Measurements from ENCODE around the gene LZTS3. TPM values are rescaled to one million over a fixed set of nuclear protein-coding genes. Genes with fewer than 3 reads are reported as not detected.

Gene LZTS3
- polyA plus RNA-seq, 3 donors, result 0.05 to 0.45 TPM; not detected in 1

GRCh38 chr20:3129094-3129493 is 44.3 kb downstream of the LZTS3 start:
- Mint-ChIP-seq H3K4me3 (no peak overlapping the region), H3K9me3 (peaks cover 17 to 31% (median 24%) of the 10 kb centered on the region in 7 donors), H3K27ac (peak overlapping the region in 1 of 7 donors; percentile 14), H3K27me3 (ENCODE audit: low read depth in 3 of 3) (no peaks in the 10 kb centered on the region), H3K36me3 (peaks cover 18 to 40% of the 10 kb centered on the region in 2 donors), H3K4me1 (peaks cover 3% of the 10 kb centered on the region)
- Histone ChIP-seq H3K9me3 (replicated peaks in 1 of 2; ENCODE audit: control insufficient read depth in 1 of 2, insufficient read depth in 1 of 2, low read length in 2 of 2) (peaks cover 17 to 20% of the 10 kb centered on the region in 2 donors), H2AFZ (ENCODE audit: insufficient read depth, low read depth, low read length, poor library complexity, severe bottlenecking) (no peak overlapping the region), H3K4me2 (replicated peaks; ENCODE audit: extremely low read depth, low read length, poor library complexity, severe bottlenecking) (no peak overlapping the region), H3K9ac (ENCODE audit: insufficient read depth, low read length, poor library complexity, severe bottlenecking) (no peak overlapping the region), H3K27ac (ENCODE audit: low read depth in 1 of 2, low read length in 2 of 2) (no peak overlapping the region), H4K20me1 (ENCODE audit: insufficient read depth, low read length) (peaks cover 43% of the 10 kb centered on the region), H3K27me3 (ENCODE audit: control insufficient read depth in 2 of 2, insufficient read depth in 2 of 2, low read length in 2 of 2) (no peaks in the 10 kb centered on the region), H3K4me1 (ENCODE audit: control insufficient read depth in 1 of 2, insufficient read depth in 2 of 2, low read length in 2 of 2) (no peaks in the 10 kb centered on the region), H3K36me3 (replicated peaks in 1 of 2; ENCODE audit: control insufficient read depth in 1 of 2, insufficient read depth in 2 of 2, low read length in 2 of 2) (peaks cover 0 to 19% of the 10 kb centered on the region in 2 donors), H3K4me3 (replicated peaks in 1 of 3; ENCODE audit: low read depth in 2 of 3, low read length in 3 of 3) (no peak overlapping the region), H3K79me2 (ENCODE audit: insufficient read depth, low read length) (peaks cover 14% of the 10 kb centered on the region)
- WGBS (ENCODE audit: insufficient coverage), result 84% methylated on average over 4 of the region's 4 CpGs
- TF ChIP-seq CTCF (IDR thresholded peaks at IDR 0.05), result no peak
- no peak for DNase-seq
- intact Hi-C loops (cut with micrococcal nuclease), result no loop called here

GRCh38 chr20:3128275-3128984 is 44.9 kb downstream of the LZTS3 start:
- intact Hi-C loops (cut with micrococcal nuclease), result no loop called here
- Histone ChIP-seq H4K20me1 (ENCODE audit: insufficient read depth, low read length) (peaks cover 37% of the 10 kb centered on the region), H2AFZ (ENCODE audit: insufficient read depth, low read depth, low read length, poor library complexity, severe bottlenecking) (no peak overlapping the region), H3K4me2 (replicated peaks; ENCODE audit: extremely low read depth, low read length, poor library complexity, severe bottlenecking) (no peak overlapping the region), H3K9me3 (replicated peaks in 1 of 2; ENCODE audit: control insufficient read depth in 1 of 2, insufficient read depth in 1 of 2, low read length in 2 of 2) (peaks cover 24 to 26% of the 10 kb centered on the region in 2 donors), H3K27ac (ENCODE audit: low read depth in 1 of 2, low read length in 2 of 2) (no peak overlapping the region), H3K9ac (ENCODE audit: insufficient read depth, low read length, poor library complexity, severe bottlenecking) (no peak overlapping the region), H3K4me1 (ENCODE audit: control insufficient read depth in 1 of 2, insufficient read depth in 2 of 2, low read length in 2 of 2) (no peaks in the 10 kb centered on the region), H3K36me3 (replicated peaks in 1 of 2; ENCODE audit: control insufficient read depth in 1 of 2, insufficient read depth in 2 of 2, low read length in 2 of 2) (peaks cover 4 to 25% of the 10 kb centered on the region in 2 donors), H3K27me3 (ENCODE audit: control insufficient read depth in 2 of 2, insufficient read depth in 2 of 2, low read length in 2 of 2) (no peaks in the 10 kb centered on the region), H3K79me2 (ENCODE audit: insufficient read depth, low read length) (peaks cover 14% of the 10 kb centered on the region), H3K4me3 (replicated peaks in 1 of 3; ENCODE audit: low read depth in 2 of 3, low read length in 3 of 3) (no peak overlapping the region)
- Mint-ChIP-seq H3K4me3 (no peak overlapping the region), H3K4me1 (peaks cover 4% of the 10 kb centered on the region), H3K36me3 (peaks cover 21 to 44% of the 10 kb centered on the region in 2 donors), H3K27me3 (ENCODE audit: low read depth in 3 of 3) (no peaks in the 10 kb centered on the region), H3K27ac (peak overlapping the region in 1 of 7 donors; percentile 27), H3K9me3 (peaks cover 22 to 38% (median 29%) of the 10 kb centered on the region in 7 donors)
- DNase-seq, result no peak
- TF ChIP-seq CTCF (IDR thresholded peaks at IDR 0.05), result no peak
- WGBS (ENCODE audit: insufficient coverage), result 83% methylated on average over 3 of the region's 8 CpGs
